ENCODE measurements around the gene GRIP2.

The GRIP2 gene

GRCh38 chr3:14505001-14505802, 34.9 kb downstream of the GRIP2 start:
- no peak for DNase-seq

- no peak for DNase-seq
These were observed 36.5 kb downstream of the GRIP2 start for GRCh38 chr3:14503706-14504065.

GRCh38 chr3:14503033-14503705, 37.0 kb downstream of the GRIP2 start:
- DNase-seq = no peak

- DNase-seq = no peak
These were observed 37.7 kb downstream of the GRIP2 start for GRCh38 chr3:14502472-14502871.

- peak; percentile 12 for DNase-seq
These were observed 42.8 kb downstream of the GRIP2 start for GRCh38 chr3:14497321-14497720.

- no peak for DNase-seq
These were observed 43.8 kb downstream of the GRIP2 start for GRCh38 chr3:14496351-14496750.

GRCh38 chr3:14494973-14495300, 45.2 kb downstream of the GRIP2 start:
- no peak for DNase-seq

GRCh38 chr3:14494279-14494972, 45.7 kb downstream of the GRIP2 start:
- DNase-seq = no peak

- DNase-seq = no peak
These were observed 46.9 kb downstream of the GRIP2 start for GRCh38 chr3:14492948-14493881.

- no peak for DNase-seq
These were observed 48.5 kb downstream of the GRIP2 start for GRCh38 chr3:14491396-14492190.

GRCh38 chr3:14490831-14491230, 49.3 kb downstream of the GRIP2 start:
- DNase-seq = no peak

GRCh38 chr3:14490255-14490654, 49.9 kb downstream of the GRIP2 start:
- no peak for DNase-seq

GRCh38 chr3:14489641-14490040, 50.5 kb downstream of the GRIP2 start:
- no peak for DNase-seq

GRCh38 chr3:14488286-14489041, 51.7 kb downstream of the GRIP2 start:
- DNase-seq = no peak

GRCh38 chr3:14487821-14488220, 52.3 kb downstream of the GRIP2 start:
- no peak for DNase-seq

- no peak for DNase-seq
These were observed 53.1 kb downstream of the GRIP2 start for GRCh38 chr3:14487086-14487485.

- DNase-seq = no peak
These were observed 53.7 kb downstream of the GRIP2 start for GRCh38 chr3:14486460-14486859.

GRCh38 chr3:14485981-14486380, 54.2 kb downstream of the GRIP2 start:
- DNase-seq = no peak

GRCh38 chr3:14484741-14485140, 55.4 kb downstream of the GRIP2 start:
- no peak for DNase-seq

- DNase-seq = no peak
These were observed 56.9 kb downstream of the GRIP2 start for GRCh38 chr3:14483286-14483685.

GRCh38 chr3:14482271-14482721, 57.8 kb downstream of the GRIP2 start:
- DNase-seq = no peak
